Measurements from ENCODE around the gene RAVER1. TPM values are rescaled to one million over a fixed set of nuclear protein-coding genes. Genes with fewer than 3 reads are reported as not detected.

RAVER1 gene
- total and polyA plus RNA-seq, 9 of the 15 experiments (the other 6 are each of a cell fraction or from before 2014, with no cell fraction given), result 0.06 to 113 (median 7.0) TPM

GRCh38 chr19:10299545-10300458, 33.5 kb downstream of the RAVER1 start (continued):
- TF ChIP-seq ZNF318 (IDR thresholded peaks at IDR 0.05; ENCODE audit: borderline replicate concordance in 1 of 2, low read depth in 1 of 2), result no peak
- no peak for TF ChIP-seq ZNF3 (CRISPR knock-in tag; IDR thresholded peaks at IDR 0.05)
- peak; percentile 71; the same call in 1 of the 2 replicates for TF ChIP-seq PHF21A (IDR thresholded peaks at IDR 0.05; ENCODE audit: borderline replicate concordance, low read depth)
- TF ChIP-seq ZMIZ1 (IDR thresholded peaks at IDR 0.05; ENCODE audit: low read depth in 2 of 2, low read length in 2 of 2), result peak in 1 of 2 experiments; percentile 78; a peak in 2 of 4 replicates
- peak; percentile 70 for TF ChIP-seq NFIC (IDR thresholded peaks at IDR 0.05)
- TF ChIP-seq IRF9 (tag; IDR thresholded peaks at IDR 0.05), result no peak
- 0 out of 2 replicates have a peak, but pooled peaks have one; percentile 1 for TF ChIP-seq MXI1 (IDR thresholded peaks at IDR 0.05; ENCODE audit: low read depth, low read length)
- no peak for TF ChIP-seq BMI1 (IDR thresholded peaks at IDR 0.05; ENCODE audit: low read length)
- no peak for TF ChIP-seq SMC3 (conservative IDR thresholded peaks at IDR 0.05; ENCODE audit: insufficient read depth, low read depth, low read length)
- no peak for TF ChIP-seq TCF15 (CRISPR knock-in tag; IDR thresholded peaks at IDR 0.05)
- no peak for TF ChIP-seq PTTG1 (tag; IDR thresholded peaks at IDR 0.05; ENCODE audit: low read depth)
- no peak for TF ChIP-seq ELF1 (tag; IDR thresholded peaks at IDR 0.05)

Measured in K562 (cell line).